Measurements from ENCODE around the gene ADAMTS7. TPM values are rescaled to one million over a fixed set of nuclear protein-coding genes. Genes with fewer than 3 reads are reported as not detected.
"Not testable (repeated sequence)": the region's sequence is repeated elsewhere in the genome, so short reads cannot be mapped to it uniquely, and the experiment has no call there.

The ADAMTS7 gene
- total RNA-seq, 1 experiment from 2014 or later, result 12.0 TPM

GRCh38 chr15:78757636-78757905, 53.7 kb downstream of the ADAMTS7 start:
- CTCF ChIA-PET, result interaction anchor here (1.6 kb wide), 1 partner anchor 54 kb away, joined by 4 read pairs; the partner anchor contains the start of gene ADAMTS7
- Histone ChIP-seq H3K27ac (ENCODE audit: low read depth, low read length) (no peak overlapping the region), H3K9me3 (ENCODE audit: control insufficient read depth in 1 of 2, insufficient read depth in 1 of 2, low read depth in 1 of 2, low read length in 2 of 2) (no peaks in the 10 kb centered on the region), H2AFZ (ENCODE audit: low read depth, low read length, poor library complexity, severe bottlenecking) (no peak overlapping the region), H3K4me3 (replicated peaks in 1 of 2; ENCODE audit: low read depth in 1 of 2, low read length in 2 of 2) (no peak overlapping the region), H3K4me2 (ENCODE audit: low read length) (no peak overlapping the region), H3K9me2 (ENCODE audit: insufficient read depth) (no peaks in the 10 kb centered on the region), H3K79me2 (ENCODE audit: insufficient read depth, low read length) (no peaks in the 10 kb centered on the region), H3K9ac (ENCODE audit: low read length) (no peak overlapping the region), H4K20me1 (ENCODE audit: insufficient read depth) (no peaks in the 10 kb centered on the region), H3K27me3 (ENCODE audit: insufficient read depth, low read length) (no peaks in the 10 kb centered on the region), H3K36me3 (ENCODE audit: control insufficient read depth in 1 of 2, insufficient read depth in 2 of 2, low read length in 2 of 2) (no peaks in the 10 kb centered on the region), H3K4me1 (ENCODE audit: control insufficient read depth in 1 of 2, insufficient read depth in 2 of 2, low read length in 2 of 2) (no peaks in the 10 kb centered on the region)
- TF ChIP-seq ZNF274 (IDR thresholded peaks at IDR 0.05; ENCODE audit: low read depth, low read length) (no peak), ATF3 (IDR thresholded peaks at IDR 0.05) (no peak), EGR1 (IDR thresholded peaks at IDR 0.05; ENCODE audit: low read depth) (no peak), FOSL1 (IDR thresholded peaks at IDR 0.05; ENCODE audit: low read depth) (no peak), TCF7L2 (IDR thresholded peaks at IDR 0.05; ENCODE audit: borderline replicate concordance, extremely low read depth, insufficient read depth, insufficient read length) (no peak), ELF1 (IDR thresholded peaks at IDR 0.05; ENCODE audit: borderline replicate concordance, low read depth) (no peak), CBX3 (IDR thresholded peaks at IDR 0.05; ENCODE audit: low read depth) (no peak), JUND (IDR thresholded peaks at IDR 0.05) (no peak), CTCF (IDR thresholded peaks at IDR 0.05 in 2 of 3, conservative IDR thresholded peaks at IDR 0.05 in 1 of 3; ENCODE audit: borderline replicate concordance in 1 of 3, insufficient read depth in 1 of 3, low read depth in 2 of 3, low read length in 2 of 3) (no peak), ZBTB33 (IDR thresholded peaks at IDR 0.05; ENCODE audit: extremely low read depth, insufficient replicate concordance, low read length) (no peak), SRF (IDR thresholded peaks at IDR 0.05; ENCODE audit: low read depth) (no peak), SIN3A (IDR thresholded peaks at IDR 0.05; ENCODE audit: low read depth) (no peak), CEBPB (IDR thresholded peaks at IDR 0.05; ENCODE audit: low read depth) (no peak), YY1 (IDR thresholded peaks at IDR 0.05; ENCODE audit: extremely low read depth, insufficient replicate concordance, low read depth, low read length) (no peak)
- intact Hi-C loops (cut with micrococcal nuclease), result loop anchor here (5.0 to 10.0 kb wide), 3 partner anchors 115 to 427 kb away; partner anchors contain the start of gene MORF4L1
- POLR2A ChIA-PET, result no interaction called here
- BruUV-seq (replicated peaks), result no TSS peak
- RAD21 ChIA-PET (ENCODE audit: low non-redundant PET in 1 of 2, low total read pairs in 2 of 2, uncharacterized antibody in 2 of 2, unreplicated experiment in 2 of 2), result no interaction called here
- DNase-seq (ENCODE audit: low read depth, low spot score), result no peak
- no peak for ATAC-seq

GRCh38 chr15:78756781-78757635, 54.3 kb downstream of the ADAMTS7 start:
- H3K36me3 ChIP-seq (ENCODE audit: control insufficient read depth in 1 of 2, insufficient read depth in 2 of 2, low read length in 2 of 2); H3K27me3 ChIP-seq (ENCODE audit: insufficient read depth, low read length); H4K20me1 ChIP-seq (ENCODE audit: insufficient read depth); H3K4me2 ChIP-seq (ENCODE audit: low read length); BruUV-seq (replicated peaks); RAD21 ChIA-PET (ENCODE audit: low non-redundant PET in 1 of 2, low total read pairs in 2 of 2, uncharacterized antibody in 2 of 2, unreplicated experiment in 2 of 2); H3K9me3 ChIP-seq (ENCODE audit: control insufficient read depth in 1 of 2, insufficient read depth in 1 of 2, low read depth in 1 of 2, low read length in 2 of 2); H3K9me2 ChIP-seq (ENCODE audit: insufficient read depth); POLR2A ChIA-PET; H3K27ac ChIP-seq (ENCODE audit: low read depth, low read length); DNase-seq (ENCODE audit: low read depth, low spot score); H3K4me1 ChIP-seq (ENCODE audit: control insufficient read depth in 1 of 2, insufficient read depth in 2 of 2, low read length in 2 of 2); H3K9ac ChIP-seq (ENCODE audit: low read length); H3K4me3 ChIP-seq (replicated peaks in 1 of 2; ENCODE audit: low read depth in 1 of 2, low read length in 2 of 2); H2AFZ ChIP-seq (ENCODE audit: low read depth, low read length, poor library complexity, severe bottlenecking); H3K79me2 ChIP-seq (ENCODE audit: insufficient read depth, low read length); ATAC-seq: not testable (repeated sequence)
- CTCF ChIA-PET, result interaction anchor here (0.7 to 1.6 kb wide), 2 partner anchors 54 to 428 kb away, joined by 4 read pairs; partner anchors contain the start of gene ADAMTS7
- intact Hi-C loops (cut with micrococcal nuclease), result loop anchor here (5.0 to 10.0 kb wide), 3 partner anchors 115 to 428 kb away; partner anchors contain the start of gene MORF4L1

Data from HCT116 (cell line).